Measurements from ENCODE around the gene CACNB2. TPM values are rescaled to one million over a fixed set of nuclear protein-coding genes. Genes with fewer than 3 reads are reported as not detected.

Gene CACNB2
- polyA plus RNA-seq, 1 experiment: 0.12 TPM

DNA sequence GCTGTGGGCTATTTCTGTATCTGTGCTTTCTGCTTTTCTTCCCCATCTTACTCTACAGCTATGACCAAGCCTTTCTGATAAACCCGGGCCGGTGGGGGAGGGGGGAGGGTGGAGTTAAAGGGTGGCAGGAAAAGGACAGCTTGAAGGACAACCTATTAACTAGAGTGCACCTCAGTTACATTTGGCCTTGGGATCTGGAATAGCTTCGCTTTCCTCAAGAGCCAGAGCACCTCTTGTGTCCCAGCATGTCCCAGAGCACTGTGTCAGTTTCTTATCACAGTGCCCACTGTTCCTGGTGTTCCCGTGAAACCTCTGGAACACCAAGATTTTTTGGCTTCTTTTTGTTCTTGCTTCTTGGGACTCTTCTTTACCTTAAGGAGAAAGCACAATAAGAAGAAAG, 350.5 kb downstream of the CACNB2 start:
- H3K36me3 ChIP-seq (ENCODE audit: control insufficient read depth, insufficient read depth, low read length): no peaks in the 10 kb centered on the region
- H3K4me3 ChIP-seq (ENCODE audit: low read depth, low read length): no peak overlapping the region
- no peaks in the 10 kb centered on the region for H3K27me3 ChIP-seq (ENCODE audit: control insufficient read depth, insufficient read depth, low read length)
- TF ChIP-seq CTCF (IDR thresholded peaks at IDR 0.05; ENCODE audit: insufficient read depth, low read depth, low read length): no peak
- ChIA-PET CTCF (no interaction called here), POLR2A (no interaction called here)
- no peak for DNase-seq (ENCODE audit: low read depth)

- TF ChIP-seq CTCF (IDR thresholded peaks at IDR 0.05; ENCODE audit: insufficient read depth, low read depth, low read length): no peak
- H3K4me3 ChIP-seq (ENCODE audit: low read depth, low read length): no peak overlapping the region
- ChIA-PET POLR2A (no interaction called here), CTCF (interaction anchor here (1.3 kb wide), 1 partner anchor 27 kb away, joined by 3 read pairs; no protein-coding TSS in a partner anchor)
- H3K36me3 ChIP-seq (ENCODE audit: control insufficient read depth, insufficient read depth, low read length): no peaks in the 10 kb centered on the region
- no peak for DNase-seq (ENCODE audit: low read depth)
- no peaks in the 10 kb centered on the region for H3K27me3 ChIP-seq (ENCODE audit: control insufficient read depth, insufficient read depth, low read length)
Observed at GRCh38 chr10:18497806-18498369, 357.7 kb downstream of the CACNB2 start.

- TF ChIP-seq CTCF (IDR thresholded peaks at IDR 0.05; ENCODE audit: insufficient read depth, low read depth, low read length): no peak
- H3K27me3 ChIP-seq (ENCODE audit: control insufficient read depth, insufficient read depth, low read length): no peaks in the 10 kb centered on the region
- no peaks in the 10 kb centered on the region for H3K36me3 ChIP-seq (ENCODE audit: control insufficient read depth, insufficient read depth, low read length)
- ChIA-PET POLR2A (no interaction called here), CTCF (interaction anchor here (1.2 kb wide), 1 partner anchor 10 kb away, joined by 4 read pairs; no protein-coding TSS in a partner anchor)
- no peak for DNase-seq (ENCODE audit: low read depth)
- H3K4me3 ChIP-seq (ENCODE audit: low read depth, low read length): no peak overlapping the region
Observed at GRCh38 chr10:18498998-18499397, 358.8 kb downstream of the CACNB2 start.

GRCh38 chr10:18500576-18500975, 360.4 kb downstream of the CACNB2 start:
- TF ChIP-seq CTCF (IDR thresholded peaks at IDR 0.05; ENCODE audit: insufficient read depth, low read depth, low read length): no peak

DNA sequence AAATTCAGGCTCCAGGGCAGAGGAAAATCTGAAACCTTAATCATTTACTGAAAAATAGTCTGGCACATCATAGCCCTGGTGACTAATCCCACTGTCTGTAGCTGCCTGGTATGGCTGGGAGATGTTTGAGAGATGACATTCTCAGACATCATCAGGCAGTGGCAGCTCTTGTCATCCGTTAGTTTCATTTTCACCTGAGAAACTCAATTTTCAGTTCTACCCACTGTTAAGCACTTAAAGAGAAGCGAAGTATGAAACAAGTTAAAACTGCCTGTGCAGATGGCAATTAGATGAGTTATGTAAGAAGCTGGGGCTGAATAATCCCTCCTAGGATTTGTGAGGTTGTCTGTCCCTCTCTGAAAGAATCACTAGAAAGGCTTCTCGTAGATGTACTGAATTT, 361.0 kb downstream of the CACNB2 start:
- ChIA-PET POLR2A (no interaction called here), CTCF (no interaction called here)
- no peak for DNase-seq (ENCODE audit: low read depth)

More at GRCh38 chr10:18500576-18500975, 360.4 kb downstream of the CACNB2 start:
- H3K27me3 ChIP-seq (ENCODE audit: control insufficient read depth, insufficient read depth, low read length): no peaks in the 10 kb centered on the region
- no peaks in the 10 kb centered on the region for H3K36me3 ChIP-seq (ENCODE audit: control insufficient read depth, insufficient read depth, low read length)
- ChIA-PET POLR2A (no interaction called here), CTCF (interaction anchor here (1.2 kb wide), 1 partner anchor 9 kb away, joined by 4 read pairs; no protein-coding TSS in a partner anchor)
- no peak overlapping the region for H3K4me3 ChIP-seq (ENCODE audit: low read depth, low read length)
- no peak for DNase-seq (ENCODE audit: low read depth)

More for the DNA sequence above, 361.0 kb downstream of the CACNB2 start:
- no peak for TF ChIP-seq CTCF (IDR thresholded peaks at IDR 0.05; ENCODE audit: insufficient read depth, low read depth, low read length)
- Histone ChIP-seq H3K4me3 (ENCODE audit: low read depth, low read length) (no peak overlapping the region), H3K36me3 (ENCODE audit: control insufficient read depth, insufficient read depth, low read length) (no peaks in the 10 kb centered on the region), H3K27me3 (ENCODE audit: control insufficient read depth, insufficient read depth, low read length) (no peaks in the 10 kb centered on the region)

Data from BJ (cell line).